ENCODE measurements around the gene EPS15. TPM values are rescaled to one million over a fixed set of nuclear protein-coding genes. Genes with fewer than 3 reads are reported as not detected.
"Not testable (repeated sequence)": the region's sequence is repeated elsewhere in the genome, so short reads cannot be mapped to it uniquely, and the experiment has no call there.

EPS15 gene
- total RNA-seq, 1 experiment from 2014 or later: 31.5 TPM

DNA sequence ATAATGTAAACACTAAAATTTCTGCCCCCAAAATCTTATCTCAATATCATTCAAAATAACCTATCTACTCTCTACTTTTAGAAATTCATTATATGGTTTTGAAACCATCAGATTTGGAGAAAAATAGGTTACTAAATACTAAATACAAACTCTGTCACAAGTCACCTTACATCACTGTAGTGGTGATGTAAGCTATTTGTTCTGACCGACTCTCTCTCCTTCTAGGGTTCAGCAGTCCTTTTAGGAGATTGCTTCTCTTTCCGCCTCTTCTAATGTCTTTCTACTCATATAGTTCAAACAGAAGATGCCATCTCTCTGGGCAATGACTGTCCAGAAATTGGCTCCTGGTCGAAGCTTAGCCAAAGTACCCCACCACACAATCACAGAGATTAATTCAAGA lies 93.1 kb downstream of the EPS15 start:
- DNase-seq (ENCODE audit: low spot score): no peak

DNA sequence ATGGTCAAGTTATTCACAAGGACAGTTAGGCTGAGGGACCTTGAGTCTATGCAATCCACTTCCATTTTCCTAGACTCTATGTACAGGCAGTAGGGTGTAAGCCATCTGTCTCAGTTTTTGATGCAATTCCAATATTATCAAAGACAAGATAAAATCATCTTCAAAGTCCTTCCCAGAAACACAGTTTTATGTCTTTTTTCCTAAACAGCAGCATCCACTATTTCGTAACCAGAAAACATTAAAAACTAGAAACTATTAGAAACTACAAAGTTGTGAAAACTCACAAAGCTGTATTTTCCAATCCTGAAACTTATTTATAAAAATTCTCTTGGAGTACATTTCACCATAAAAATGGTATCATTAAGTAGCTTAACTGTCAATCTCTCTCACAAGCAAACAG lies 93.8 kb downstream of the EPS15 start:
- no peak for DNase-seq (ENCODE audit: low spot score)

DNA sequence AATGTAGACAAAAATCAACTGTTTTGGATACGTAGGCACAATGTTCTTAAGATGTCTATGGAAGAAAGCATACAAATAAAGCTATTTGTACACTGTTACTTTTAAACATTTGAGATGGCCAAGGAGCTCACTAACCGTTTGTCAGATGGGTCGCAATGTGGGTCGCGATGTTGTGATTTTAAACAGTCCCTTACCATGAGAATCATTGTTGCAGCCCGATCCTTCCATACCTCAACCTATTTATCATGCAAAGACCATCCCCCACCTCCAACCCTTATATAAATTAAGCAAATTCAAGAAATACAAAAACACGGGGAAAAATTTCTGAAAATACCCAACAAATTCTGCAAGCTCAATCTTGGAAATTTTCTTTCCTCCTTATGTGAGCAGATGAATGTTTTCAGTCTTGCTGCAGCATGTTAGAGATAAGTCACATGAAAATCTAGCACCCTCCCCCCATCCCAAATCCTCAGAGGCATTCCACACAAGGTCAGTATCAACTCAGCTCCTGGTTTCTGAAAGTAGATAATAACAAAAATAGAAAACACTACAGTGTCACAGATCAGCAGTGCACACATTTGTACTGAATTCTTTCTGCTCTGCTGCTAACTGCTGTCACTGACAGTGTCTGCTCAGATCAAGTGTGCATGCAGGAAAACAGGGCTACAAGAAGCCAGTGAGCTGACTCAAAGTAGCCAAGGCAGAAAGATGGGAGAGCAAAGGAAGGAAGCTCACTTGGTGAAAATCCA lies 95.8 kb downstream of the EPS15 start:
- no peak for DNase-seq (ENCODE audit: low spot score)

DNA sequence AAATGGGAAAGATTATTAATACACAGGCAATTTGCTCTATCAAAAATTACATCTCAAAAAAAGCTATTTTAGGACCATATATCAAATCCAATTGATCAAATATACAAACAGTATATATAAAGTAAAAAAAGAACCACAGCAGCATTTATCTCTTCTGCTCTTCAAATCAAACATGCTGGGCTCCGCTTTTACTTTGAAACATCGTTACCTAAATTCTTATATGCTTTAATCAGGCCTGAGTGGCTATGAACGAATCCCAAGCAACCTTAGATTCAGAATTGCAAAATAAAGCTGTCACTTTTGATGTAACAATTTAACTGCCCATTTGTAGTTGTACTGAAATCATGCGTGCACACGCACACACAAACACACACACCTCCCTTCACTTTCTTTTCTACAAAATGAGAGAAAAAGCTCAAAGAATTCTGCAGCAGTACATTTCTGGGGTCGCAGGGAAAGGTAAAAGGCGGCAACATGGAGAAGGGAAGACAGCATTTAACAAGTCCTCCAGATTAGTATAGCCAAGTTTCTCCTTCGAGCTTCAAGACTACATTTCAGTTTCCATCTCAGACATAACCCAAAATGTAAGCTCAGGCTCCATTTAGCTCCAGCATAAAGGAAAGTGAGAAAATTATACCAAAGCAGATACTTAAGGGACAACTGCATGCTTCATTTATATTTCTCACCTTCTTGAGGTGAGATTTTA lies 96.5 kb downstream of the EPS15 start:
- DNase-seq (ENCODE audit: low spot score): no peak

DNA sequence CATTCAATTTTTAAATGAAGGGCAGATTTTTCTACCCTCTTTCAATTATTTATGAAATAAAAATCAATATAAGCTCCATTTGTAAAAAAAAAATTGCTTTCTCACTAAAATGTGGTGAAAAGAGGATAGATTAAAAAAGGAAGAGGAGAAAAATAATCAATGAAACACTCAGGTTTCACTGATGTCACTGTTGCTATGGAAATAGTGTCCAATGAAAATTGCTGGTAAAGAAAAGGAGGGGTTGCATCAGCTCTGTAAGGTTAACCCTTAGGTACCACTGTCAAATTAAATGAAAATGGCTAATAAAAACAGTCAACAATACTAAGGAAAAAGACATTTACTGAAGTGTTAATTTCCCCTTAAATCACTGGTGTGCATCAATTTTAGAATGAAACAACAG lies 97.1 kb downstream of the EPS15 start:
- DNase-seq (ENCODE audit: low spot score): peak; percentile 58

DNA sequence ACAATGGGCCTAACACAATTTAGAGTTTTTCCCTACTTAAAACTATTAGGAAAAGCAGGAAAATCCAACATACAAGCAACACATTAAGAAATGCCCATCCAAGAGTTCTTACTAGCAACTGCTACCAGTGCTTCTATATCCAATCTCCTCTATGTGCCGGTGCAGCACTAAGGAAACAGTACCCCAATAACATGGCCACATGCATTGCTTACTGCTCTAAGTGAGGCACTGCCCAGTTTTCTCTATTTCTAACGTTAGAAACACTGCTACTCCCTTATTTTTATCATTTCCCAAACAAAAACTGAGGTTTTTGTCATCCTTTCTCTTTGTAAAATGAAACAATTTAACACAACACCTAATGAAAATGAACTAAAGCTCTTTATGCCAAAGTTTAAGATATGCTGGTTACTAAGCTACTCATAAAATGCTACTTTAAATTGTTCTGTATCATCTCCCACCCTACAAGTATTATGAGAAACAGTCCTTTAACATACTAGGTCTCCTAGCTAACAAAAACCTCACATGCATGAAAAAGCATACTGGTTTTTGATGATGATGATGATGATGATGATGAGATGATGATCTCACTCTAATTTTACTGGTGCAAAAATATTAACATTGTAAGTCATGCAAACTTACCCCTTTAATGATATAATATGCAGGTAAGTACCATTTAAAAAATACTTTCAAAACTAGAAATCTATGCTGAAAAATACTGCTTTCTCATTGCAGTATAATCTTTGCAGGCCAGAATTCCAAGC lies 98.0 kb downstream of the EPS15 start:
- no peak for DNase-seq (ENCODE audit: low spot score)

DNA sequence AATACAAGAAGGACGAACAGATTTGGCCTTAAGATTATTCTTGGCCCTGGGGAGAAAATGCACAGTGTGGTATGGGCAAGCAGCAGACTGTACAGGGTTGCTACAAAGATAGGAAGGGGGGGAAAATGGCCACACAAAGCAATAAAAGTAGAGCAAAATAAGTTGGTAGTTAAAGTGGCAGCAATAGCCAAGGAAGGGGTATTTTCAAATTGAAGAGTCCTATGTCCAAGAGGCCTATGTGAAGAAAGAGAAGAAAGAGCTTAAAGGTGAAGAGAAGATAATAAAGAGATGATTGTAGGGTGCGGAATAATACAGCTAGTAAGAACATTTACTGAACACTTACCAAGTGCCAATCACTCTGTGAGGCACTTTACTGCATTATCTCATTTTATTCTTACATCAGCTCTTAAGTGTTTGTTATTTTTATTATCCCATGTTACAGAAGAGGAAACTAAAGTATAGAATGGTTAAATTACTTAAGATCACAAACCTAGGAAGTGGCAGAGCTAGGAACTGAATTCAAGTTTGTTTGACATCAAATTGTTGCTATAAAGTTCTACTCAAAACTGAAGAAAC lies 100.6 kb downstream of the EPS15 start:
- no peak for DNase-seq (ENCODE audit: low spot score)

DNA sequence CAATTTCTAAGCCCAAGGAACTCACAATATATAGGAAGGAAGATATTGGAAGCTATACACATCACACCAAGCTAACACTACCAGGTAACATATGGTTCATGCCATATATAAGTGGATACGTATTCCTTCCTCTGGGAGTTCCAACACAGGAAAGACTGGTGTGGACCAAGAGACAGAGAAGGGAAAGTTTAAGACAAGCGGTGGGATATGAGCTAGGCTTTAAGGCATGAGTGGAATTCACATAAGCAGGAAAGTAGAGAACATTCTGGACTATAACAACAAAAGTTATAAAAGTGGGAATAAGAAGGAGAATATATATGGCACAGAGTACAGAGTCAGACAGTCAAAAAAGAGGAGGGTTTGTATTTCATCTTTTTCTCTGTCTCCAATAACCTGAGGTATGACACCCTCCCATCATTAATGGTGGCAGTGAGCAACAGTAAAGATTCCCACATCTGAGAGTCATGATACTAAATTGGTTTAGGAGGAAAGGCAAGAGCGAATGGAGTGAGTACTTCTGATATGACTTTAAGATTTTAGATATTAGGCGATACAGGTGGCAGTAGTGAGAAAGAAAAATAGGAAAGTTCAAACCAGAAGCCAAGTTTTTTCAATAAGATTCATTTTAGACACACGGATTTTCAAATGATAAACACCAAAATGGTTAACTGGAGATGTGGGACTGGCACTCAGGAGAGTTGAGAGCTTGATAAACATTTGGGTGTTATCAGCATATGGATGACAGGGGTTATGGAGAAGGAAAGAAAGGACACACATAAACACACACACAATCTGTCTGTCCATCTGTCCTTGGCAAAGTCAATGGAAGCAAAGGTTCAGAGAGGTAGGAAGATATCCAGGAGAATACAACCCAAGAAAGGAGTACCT lies 101.3 kb downstream of the EPS15 start:
- no peak for DNase-seq (ENCODE audit: low spot score)

DNA sequence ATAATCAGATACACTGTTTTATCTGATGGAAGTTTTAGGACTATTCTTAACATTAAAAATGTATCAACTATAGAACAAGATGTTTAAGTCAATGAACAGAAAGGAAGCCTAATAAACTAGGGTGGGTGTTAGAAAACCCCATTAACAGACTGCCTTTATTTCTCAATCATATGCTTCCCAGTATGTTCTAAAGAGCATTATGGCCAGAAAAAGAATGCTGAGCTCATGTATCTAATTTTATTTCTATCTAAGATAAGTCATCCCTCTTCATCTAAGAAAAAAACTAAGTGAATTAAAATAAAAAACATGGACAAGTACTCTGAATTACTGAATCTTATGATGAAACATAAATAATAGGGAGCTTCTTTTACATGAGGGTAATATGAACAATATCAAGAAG lies 102.2 kb downstream of the EPS15 start:
- no peak for DNase-seq (ENCODE audit: low spot score)

DNA sequence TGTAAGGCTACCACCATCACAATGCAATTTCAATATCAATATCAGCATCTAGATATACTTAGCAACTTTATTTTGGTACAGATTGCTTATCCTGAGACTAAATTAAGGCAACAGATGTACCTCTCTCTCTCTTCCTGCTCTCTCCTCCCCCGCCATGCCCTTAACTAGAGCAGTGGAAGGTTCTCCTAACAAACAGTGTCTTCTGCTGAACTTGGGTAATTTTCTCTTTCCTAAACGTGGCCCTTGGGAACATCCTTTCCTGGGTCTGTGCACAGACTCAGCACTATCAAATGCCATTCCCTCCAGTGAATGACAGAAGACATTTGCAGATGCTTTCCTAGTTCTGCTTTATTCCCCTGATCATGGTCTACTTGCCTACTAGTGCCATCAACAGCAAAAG lies 103.1 kb downstream of the EPS15 start:
- DNase-seq (ENCODE audit: low spot score): no peak

DNA sequence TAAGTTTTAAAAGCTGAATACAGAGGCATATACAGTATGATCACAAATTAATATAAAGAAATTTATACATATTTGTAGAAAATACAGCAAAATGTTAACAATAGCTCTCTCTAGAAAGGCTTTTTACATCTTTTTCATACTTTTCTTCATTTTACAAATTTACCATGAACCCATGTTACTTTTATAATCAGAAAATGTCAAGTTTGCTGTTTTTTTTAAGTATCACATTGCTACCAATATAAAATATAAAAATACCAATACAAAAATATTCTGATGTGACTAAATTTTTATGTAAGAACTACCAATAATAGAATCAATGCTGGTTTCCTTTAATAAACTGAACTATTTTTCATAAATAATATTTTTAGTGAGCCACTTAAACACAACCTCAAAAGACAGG lies 104.3 kb downstream of the EPS15 start:
- DNase-seq (ENCODE audit: low spot score): no peak

DNA sequence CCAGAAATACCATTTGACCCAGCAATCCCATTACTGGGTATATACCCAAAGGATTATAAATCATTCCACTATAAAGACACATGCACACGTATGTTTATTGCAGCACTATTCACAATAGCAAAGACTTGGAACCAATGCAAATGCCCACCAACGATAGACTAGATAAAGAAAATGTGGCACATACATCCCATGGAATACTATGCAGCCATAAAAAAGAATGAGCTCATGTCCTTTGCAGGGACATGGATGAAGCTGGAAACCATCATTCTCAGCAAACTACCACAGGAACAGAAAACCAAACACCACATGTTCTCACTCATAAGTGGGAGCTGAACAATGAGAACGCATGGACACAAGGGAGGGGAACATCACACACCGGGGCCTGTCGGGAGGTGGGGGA lies 107.2 kb downstream of the EPS15 start:
- not testable (repeated sequence) for DNase-seq (ENCODE audit: low spot score)

DNA sequence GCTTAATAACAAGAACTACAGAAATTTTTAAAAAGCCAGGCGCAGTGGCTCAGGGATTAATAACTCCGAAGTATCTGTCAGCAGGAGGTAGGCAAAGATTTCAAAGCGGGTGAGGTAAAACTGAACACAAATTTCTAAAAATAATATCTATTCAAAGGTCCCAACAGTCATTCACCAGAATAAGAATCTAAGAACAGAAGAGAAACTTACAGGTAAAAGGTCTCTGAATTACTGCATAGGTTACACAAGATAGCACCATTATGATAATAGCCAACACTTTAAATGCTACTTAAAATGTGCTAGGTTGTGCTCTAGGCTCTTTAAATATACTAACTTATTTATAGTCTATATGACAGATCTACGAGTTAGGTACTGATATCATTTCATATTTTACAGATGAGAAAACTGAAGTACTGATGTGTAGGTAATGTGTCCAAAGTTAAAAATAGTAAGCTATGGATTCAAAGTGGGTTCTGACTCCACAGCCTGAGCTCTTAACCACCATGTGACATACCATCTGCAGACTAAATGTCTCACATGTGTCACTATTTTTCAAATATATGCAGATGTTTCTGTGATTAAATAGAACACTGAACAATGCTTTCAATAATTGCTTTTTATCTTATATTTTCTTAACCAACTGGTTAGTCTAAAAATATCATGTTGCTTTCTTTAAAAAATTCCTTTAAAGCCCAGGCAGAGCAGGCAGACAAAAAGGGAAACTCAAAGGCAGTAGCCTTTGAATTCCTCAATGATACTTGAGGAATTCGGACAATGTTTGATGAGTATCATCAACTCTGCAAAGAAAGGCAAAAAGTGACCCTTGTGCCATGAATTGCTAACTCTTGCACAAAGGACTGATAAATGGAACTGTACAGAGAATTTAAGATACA lies 108.3 kb downstream of the EPS15 start:
- no peak for DNase-seq (ENCODE audit: low spot score)

DNA sequence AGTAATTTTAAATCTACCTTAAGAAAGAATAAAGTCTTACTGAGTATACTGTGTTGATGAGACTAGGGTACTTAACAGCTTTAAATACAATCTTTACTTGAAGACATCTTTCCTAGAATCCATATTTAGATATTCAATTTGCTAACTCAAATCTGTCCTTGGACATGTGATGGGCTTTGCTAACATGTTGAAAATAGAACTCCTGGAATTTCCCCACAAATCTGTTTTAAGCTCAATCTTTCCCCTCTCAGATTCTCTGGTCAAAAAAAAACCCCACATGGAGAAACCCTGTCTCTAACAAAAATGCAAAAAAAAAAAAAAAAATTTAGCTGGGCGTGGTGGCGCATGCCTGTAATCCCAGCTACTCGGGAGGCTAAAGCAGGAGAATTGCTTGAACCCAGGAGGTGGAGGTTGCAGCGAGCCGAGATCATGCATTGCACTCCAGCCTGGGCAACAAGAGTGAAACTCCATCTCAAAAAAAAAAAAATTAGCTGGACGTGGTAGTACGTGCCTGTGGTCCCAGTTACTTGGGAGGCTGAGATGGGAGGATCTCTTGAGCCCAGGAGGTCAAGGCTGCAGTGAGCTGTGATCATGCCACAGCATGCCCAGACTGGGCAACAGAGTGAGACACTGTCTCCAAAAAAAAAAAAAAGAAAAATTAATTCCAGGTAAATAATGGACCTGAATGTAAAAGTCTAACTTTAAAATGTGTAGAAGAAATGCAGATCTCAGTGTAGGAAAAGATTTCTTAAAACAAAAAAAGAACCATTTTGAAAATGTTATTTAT lies 109.1 kb downstream of the EPS15 start:
- not testable (repeated sequence) for DNase-seq (ENCODE audit: low spot score)

DNA sequence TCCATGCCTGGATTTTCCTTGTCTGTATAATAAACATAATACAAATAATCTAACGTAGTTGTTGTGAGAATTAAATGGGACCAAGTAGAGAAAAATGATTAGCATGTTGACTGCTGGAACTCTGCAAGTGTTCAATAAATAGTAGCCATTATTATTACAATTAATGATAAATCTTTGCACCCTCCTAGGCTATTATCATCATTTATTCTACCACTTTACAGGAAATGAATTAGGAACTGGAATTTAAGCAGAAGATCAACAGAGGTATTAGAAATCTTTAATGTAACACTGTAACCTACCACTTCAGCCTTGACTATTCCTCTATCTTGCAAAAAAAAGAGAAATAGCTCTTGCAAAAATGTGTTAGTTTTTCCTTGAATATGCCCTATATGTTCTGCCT lies 126.8 kb downstream of the EPS15 start:
- DNase-seq (ENCODE audit: low spot score): no peak

DNA sequence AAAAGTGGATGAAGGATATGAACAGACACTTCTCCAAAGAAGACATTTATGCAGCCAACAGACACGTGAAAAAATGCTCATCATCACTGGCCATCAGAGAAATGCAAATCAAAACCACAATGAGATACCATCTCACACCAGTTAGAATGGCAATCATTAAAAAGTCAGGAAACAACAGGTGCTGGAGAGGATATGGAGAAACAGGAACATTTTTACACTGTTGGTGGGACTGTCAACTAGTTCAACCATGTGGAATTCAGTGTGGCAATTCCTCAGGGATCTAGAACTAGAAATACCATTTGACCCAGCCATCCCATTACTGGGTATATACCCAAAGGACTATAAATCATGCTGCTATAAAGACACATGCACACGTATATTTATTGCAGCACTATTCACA lies 128.4 kb downstream of the EPS15 start:
- not testable (repeated sequence) for DNase-seq (ENCODE audit: low spot score)

DNA sequence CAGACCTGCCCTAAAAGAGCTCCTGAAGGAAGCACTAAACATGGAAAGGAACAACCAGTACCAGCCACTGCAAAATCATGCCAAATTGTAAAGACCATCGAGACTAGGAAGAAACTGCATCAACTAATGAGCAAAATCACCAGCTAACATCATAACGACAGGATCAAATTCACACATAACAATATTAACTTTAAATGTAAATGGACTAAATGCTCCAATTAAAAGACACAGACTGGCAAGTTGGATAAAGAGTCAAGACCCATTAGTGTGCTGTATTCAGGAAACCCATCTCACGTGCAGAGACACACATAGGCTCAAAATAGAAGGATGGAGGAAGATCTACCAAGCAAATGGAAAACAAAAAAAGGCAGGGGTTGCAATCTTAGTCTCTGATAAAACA lies 131.8 kb downstream of the EPS15 start:
- not testable (repeated sequence) for DNase-seq (ENCODE audit: low spot score)

DNA sequence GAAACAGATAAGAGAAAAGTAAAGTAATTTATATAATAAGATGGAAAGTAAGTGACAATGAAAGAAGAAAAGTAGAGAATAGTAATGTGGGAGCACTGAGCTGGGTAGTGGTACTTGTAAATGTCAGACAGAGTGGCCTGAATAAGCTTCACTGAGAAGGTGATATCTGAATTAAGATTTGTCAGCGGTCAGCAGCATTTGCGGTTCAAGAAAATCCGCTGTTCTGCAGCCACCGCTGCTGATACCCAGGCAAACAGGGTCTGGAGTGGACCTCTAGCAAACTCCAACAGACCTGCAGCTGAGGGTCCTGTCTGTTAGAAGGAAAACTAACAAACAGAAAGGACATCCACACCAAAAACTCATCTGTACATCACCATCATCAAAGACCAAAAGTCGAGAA lies 132.8 kb downstream of the EPS15 start:
- not testable (repeated sequence) for DNase-seq (ENCODE audit: low spot score)

DNA sequence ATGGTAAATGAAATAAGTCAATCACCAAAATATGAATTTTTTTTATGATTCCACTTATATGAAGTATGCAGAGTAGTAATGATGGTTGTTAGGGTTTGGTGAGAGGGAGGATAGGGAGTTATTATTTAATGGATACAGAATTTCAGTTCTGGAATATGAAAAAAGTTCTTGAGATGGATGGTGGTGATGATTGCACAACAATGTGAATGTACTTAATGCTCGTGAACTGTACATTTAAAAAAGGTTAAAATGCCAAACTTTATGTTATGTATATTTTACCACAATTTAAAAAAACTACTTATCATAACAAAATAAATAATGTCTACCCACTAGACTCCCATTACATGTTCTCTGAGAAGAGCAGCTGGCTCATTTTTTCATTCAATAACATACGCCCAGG lies 133.3 kb downstream of the EPS15 start:
- DNase-seq (ENCODE audit: low spot score): no peak

DNA sequence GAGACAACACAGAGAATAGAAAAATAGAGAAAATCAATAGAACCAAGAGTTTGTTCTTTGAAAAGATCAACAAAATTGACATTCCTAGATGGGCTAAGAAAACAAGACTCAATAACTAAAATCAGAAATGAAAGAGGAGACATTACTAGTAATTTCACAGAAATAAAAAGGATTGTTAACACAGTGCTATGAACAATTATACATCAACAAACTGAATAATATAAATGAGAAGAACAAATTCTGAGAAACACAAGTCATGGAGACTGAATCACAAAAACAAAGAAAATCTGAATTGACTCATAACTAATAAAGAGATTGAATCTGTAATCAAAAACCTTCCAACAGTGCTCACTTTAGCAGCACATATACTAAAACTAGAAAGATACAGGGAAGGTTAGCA lies 137.1 kb downstream of the EPS15 start:
- DNase-seq (ENCODE audit: low spot score): no peak

Measured in H4 (cell line).